GM19238 (cell line): ENCODE measurements around the gene ISL2.

ENCODE experiments used
- DNase-seq: peaks from one replicate; pipeline ENCODE4 v3.0.0; 2011; ENCODE audit warnings: low spot score; ENCODE audit not compliant: insufficient read length

ISL2 gene

GRCh38 chr15:76341366-76342057 is 4.9 kb downstream of the ISL2 start:
- no peak for DNase-seq

DNA sequence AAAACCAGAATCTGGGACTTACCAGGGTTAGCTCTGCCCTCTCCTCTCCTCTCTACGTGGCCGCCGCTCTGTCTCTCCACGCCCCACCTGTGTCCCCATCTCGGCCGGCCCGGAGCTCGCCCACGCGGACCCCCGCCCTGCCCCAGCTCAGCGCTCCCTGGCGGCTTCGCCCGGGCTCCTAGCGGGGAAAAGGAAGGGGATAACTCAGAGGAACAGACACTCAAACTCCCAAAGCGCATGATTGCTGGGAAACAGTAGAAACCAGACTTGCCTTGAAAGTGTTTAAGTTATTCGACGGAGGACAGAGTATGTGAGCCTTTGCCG is 5.4 kb downstream of the ISL2 start:
- DNase-seq = no peak

DNA sequence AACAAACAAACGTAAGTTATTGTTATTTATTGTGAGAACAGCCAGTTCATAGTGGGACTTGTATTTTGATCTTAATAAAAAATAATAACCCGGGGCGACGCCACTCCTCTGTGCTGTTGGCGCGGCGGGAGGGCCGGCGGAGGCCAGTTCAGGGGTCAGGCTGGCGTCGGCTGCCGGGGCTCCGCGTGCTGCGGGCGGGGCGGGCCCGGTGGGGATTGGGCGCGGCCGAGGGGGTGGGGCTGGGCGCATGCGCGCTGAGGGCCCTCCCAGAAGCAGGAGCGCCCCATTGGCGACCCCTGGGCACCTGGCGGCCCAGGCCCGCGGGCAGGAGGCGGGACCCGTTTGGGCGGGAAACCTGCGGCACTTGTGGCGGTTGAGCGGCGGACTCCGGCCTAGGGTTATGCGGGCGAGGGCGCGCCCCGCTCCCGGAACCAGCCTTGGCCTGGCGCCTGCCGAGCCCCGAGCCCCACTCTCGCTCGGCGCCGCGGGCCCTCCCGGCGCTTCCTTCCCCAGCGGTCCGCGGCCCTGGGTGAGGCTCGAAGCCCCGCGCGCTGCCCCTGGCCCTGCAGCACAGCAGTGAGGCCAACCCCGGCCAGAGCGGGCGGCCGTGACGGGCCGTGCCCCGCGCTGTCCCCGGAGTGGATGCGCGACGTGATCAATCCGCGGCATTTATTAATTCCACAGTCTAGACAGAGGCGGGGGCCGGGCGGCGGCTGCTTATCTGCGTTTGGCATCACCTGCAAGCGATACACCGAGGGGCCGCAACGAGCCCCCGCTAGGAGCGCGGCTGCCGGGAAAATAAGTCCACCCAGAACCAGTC is 6.0 kb downstream of the ISL2 start:
- DNase-seq = peak; percentile 14

GRCh38 chr15:76343313-76343996 is 6.9 kb downstream of the ISL2 start:
- no peak for DNase-seq

- DNase-seq = no peak
These were observed 8.5 kb downstream of the ISL2 start for GRCh38 chr15:76344893-76345582.

DNA sequence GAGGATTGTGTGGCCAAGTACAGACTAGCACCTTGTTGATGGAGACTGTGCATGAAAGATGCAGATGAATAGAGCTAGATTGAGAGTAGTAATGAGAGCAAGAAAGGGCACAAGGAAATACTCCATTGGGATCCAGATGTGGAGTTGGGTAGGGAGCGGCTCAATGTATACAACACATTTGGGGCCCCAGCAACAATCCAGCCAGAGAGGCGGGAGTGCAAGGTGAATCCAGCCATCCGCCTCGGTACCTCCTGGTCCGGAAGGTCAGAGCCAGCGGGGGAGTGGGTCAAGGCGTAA is 9.0 kb downstream of the ISL2 start:
- no peak for DNase-seq

DNA sequence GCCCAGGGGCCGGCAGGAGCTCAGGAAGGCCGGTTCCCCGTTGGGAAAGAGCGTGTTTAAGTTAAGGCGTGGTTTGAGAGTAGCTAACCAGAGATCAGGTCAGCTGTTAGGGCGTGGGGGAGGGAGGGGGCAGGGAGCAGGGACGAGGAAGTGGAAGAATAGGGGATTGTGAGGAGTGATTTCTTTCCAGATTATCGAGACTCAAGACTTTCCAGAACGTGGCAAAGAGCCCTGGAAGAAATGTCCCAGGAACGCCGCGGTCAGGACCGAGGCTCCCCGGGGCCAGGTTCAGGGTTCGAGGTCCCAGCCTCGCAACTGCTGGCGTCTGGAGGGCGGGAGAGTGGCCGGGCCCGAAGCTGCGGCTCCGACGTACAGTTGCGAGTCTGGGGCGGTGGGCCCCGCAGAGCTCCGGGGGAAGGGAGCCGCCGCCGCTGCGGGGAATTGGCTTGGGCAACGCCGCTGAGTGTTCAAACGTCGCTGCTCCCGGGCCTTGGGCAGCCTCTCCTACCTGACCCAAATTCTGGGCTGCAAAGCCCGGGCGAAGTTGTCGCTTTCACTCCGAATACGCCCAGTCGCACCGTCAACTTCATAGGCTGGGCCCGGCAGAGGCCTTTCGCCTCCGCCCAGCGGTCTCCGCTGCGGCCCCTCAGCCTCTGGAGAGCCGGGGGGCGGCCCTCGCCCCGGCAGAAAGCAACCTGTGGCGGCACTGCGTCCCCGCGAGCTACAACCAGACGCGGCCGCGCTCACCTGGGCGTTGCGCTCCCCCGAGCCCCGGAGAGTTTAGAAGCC is 9.5 kb downstream of the ISL2 start:
- DNase-seq = peak; percentile 56

- no peak for DNase-seq
These were observed 10.3 kb downstream of the ISL2 start for GRCh38 chr15:76346669-76347481.

GRCh38 chr15:76347482-76348055 is 11.0 kb downstream of the ISL2 start:
- no peak for DNase-seq

DNA sequence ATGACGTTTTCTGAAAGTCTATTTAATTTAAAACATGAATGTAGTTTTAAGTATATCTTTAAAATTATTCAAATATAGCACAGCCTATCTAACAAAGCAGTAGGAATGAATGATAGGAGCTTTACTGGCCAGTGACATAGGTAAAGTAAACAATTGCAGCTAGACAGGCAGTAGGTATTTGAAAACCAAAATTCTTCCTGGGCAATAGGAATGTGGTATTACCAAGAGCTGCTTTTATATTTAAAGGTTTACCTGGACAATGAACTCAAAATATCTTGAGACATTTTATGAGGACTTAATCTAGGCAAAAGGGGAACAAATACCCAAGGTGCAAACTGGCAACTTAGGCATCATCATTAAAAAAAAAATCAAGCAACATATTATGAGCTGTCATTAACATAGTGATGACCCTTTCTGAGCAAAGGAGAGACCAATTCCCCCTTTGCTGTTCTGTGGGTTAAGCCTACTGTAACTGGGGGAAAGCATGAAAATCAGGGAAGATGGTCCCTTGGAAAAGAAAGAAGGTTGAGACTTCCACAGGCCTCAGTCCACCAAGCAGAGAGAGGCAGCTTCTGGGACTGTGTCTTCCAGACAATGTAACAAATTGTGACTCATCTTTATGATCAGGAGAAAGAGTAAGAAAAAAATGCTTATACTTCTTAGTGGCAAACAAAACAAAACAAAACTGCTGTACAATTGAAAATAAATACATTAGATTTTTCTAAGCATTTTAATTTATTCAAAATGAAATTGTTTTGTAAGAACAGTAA is 12.9 kb downstream of the ISL2 start:
- DNase-seq = no peak

GRCh38 chr15:76353023-76353577 is 16.5 kb downstream of the ISL2 start:
- DNase-seq = no peak

DNA sequence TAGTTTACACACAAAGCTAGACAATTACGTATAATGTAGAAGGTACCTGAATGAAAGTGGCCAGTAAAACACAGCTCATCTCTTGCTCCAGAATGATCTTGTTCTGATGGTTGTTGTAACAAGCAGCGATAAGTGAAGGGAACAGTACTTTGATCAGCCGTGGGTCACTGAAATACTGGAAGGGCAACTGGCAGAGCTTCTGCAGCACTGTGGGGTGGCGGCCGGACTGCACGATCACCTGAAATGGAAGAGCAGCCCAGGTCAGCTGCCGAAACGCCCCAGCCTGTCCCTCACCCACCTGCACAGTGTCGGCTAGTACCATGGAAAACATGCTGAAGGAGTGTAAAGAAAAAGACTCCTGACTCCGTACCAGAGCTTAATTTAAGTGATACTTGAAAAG is 17.3 kb downstream of the ISL2 start:
- no peak for DNase-seq

GRCh38 chr15:76354823-76355440 is 18.4 kb downstream of the ISL2 start:
- DNase-seq = no peak

GRCh38 chr15:76358453-76358852 is 21.9 kb downstream of the ISL2 start:
- DNase-seq = no peak

DNA sequence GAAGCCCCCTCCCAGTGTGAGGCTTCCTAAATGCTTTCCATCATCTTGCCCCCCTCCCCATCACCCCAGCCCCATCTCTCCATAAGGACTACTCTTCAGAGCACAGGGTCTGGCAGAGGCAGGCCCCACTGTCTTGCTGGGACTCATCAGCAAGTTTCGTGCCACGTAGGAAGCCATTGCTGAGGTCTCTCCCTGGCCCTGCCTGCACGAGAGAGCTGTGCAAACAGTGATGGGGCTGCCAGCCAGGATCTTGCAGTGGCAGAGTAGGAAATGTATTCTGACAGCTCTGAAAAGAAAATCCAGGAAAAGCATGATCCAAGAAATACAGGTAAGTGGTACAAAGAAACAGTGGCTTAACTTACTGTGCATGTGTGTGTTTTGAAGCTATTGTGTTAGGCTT is 22.6 kb downstream of the ISL2 start:
- no peak for DNase-seq

GRCh38 chr15:76360416-76360815 is 23.8 kb downstream of the ISL2 start:
- no peak for DNase-seq

DNA sequence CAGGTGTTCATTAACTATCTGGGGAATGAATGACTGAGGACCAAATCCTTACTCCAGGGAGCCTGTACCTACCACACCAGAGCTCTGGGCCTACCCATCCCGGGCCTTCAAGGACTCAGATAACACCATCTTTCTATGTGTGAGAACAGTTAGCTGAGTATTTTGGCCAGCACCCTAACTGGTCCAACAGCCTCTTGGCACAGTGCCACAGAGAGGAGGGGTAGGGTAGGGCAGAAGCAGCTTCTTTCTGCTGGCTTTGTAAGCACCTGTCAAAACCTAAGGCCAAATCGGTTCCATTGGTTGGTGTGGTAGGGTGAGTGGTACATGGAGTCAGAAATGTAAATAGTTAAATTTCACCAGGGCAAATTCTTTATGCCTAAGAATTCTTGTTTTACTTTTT is 26.7 kb downstream of the ISL2 start:
- no peak for DNase-seq

- no peak for DNase-seq
These were observed 30.1 kb downstream of the ISL2 start for GRCh38 chr15:76366714-76367113.
